GM20000 (cell line): ENCODE results near the gene METTL13.
A peak's percentile ranks its signal among the peaks of the same experiment; 100 is the strongest.

Experiments
- DNase-seq: peaks from one replicate; pipeline ENCODE4 v3.0.0; 2012; ENCODE audit warnings: low spot score
- CTCF ChIP-seq: IDR thresholded peaks from 2 replicates; pipeline ENCODE4 v1.5.1; 2012; ENCODE audit warnings: mild to moderate bottlenecking, control low read depth; ENCODE audit errors: extremely low read depth, missing control alignments

Gene METTL13, protein sequence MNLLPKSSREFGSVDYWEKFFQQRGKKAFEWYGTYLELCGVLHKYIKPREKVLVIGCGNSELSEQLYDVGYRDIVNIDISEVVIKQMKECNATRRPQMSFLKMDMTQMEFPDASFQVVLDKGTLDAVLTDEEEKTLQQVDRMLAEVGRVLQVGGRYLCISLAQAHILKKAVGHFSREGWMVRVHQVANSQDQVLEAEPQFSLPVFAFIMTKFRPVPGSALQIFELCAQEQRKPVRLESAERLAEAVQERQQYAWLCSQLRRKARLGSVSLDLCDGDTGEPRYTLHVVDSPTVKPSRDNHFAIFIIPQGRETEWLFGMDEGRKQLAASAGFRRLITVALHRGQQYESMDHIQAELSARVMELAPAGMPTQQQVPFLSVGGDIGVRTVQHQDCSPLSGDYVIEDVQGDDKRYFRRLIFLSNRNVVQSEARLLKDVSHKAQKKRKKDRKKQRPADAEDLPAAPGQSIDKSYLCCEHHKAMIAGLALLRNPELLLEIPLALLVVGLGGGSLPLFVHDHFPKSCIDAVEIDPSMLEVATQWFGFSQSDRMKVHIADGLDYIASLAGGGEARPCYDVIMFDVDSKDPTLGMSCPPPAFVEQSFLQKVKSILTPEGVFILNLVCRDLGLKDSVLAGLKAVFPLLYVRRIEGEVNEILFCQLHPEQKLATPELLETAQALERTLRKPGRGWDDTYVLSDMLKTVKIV

DNA sequence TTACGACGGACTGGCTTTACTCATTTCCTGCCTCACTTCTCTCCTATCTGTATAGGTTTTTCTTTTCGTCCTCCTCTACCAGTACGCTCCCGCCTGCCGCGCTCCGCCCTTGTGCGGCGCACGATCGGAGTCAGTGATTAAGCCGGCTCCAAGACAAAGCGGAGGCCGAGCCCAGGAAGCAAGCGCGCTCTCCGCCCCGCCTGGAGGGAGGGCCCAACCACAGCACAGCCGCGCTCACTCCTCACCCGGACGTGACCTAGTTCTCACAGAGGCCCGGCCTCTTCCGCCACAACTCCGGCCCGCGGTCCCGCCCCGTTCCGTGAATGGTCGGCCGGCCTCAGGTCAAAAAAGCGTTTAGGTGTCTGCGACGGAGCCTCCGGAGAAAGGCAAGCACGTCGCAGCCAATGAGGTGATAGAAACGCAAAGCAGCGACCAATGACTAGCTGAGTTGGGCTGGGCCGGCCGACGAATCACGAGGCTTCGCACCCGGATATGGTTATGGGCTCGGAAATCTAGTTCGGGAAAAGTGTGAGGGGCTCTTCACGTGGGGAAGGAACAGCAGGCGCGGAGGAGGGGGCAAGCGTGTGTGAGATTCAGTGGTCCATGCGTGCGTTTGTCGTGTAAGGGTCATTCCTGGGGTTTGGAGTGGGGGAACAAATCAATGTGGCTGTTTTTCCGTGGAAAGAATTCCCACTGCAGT lies at the start of gene METTL13:
METTL13 (plus strand) TSS at position 485 of the 700 bp plus-strand sequence. CDS start 308 bp downstream, outside the sequence.
- peak; percentile 93 for DNase-seq
- no peak for TF ChIP-seq CTCF

DNA sequence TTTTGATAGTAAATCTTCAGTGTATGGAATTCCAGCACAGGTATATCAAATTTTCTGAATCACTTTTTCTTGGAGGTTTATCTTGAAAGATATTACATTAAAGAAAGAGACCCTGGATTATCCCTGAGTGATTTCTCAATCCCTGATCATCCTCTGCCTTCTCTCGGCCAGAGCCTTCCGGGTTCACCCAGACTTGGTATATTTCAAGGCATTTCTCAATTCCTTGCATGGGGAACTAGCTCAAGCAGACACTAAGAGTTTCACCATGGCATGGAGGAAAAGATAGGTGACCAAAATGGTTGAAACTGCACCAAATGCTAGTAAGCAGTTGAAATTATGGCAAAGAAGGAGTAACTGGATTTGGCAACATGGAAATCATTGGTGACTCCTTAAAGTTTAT lies 45.3 kb upstream of the METTL13 start:
- TF ChIP-seq CTCF = no peak
- DNase-seq = no peak

GRCh38 chr1:171738911-171739310 lies 42.5 kb upstream of the METTL13 start:
- no peak for TF ChIP-seq CTCF
- no peak for DNase-seq

DNA sequence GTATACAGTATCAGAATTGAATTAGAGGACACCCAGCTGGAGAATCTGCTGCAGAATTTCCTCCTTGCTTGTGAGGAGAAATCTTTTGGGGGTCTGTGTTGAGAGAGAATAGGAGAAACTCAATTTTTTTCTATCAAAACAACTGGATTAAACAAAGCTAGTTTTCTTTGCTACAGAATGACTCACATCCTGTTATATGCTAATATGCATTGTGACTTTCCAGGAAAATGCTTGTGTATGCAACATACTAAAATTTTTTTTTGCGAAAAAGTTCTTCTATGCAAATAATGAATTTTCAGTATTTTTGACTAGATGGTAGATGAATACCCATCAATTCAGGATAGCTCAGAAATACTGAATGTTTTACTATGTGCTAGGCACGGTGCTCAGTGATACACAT lies 41.8 kb upstream of the METTL13 start:
- no peak for TF ChIP-seq CTCF
- DNase-seq = no peak

DNA sequence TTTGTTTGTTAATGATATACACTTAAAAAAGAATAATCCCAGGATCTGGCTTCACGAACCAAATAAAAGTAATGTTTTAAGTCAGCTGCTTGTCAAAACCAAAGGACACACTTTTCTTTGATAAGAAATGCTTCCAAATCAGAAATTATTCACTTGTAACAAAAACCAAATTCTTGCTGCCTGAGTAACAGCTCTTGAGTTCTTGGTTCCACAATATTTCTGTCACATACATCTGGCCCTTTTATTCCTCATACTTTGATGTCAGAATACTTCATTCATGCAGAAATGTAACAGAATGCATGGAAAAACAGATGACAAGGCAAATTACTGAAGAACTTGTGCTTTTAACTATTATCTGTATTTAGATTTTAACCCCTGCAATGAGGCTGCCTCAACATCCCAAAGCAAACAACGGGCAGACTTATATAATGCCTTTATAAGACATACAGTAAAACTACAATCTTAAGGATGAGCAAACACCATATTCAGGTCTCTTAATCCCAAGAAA lies 41.0 kb upstream of the METTL13 start:
- DNase-seq = no peak
- TF ChIP-seq CTCF = no peak

- DNase-seq = peak; percentile 72
- no peak for TF ChIP-seq CTCF
Measured at GRCh38 chr1:171740987-171741871, 40.2 kb upstream of the METTL13 start.
